ENCODE measurements around the gene DMRTB1. TPM values are rescaled to one million over a fixed set of nuclear protein-coding genes. Genes with fewer than 3 reads are reported as not detected.

The DMRTB1 gene
- total RNA-seq, 2 experiments from 2014 or later, result not detected

DNA sequence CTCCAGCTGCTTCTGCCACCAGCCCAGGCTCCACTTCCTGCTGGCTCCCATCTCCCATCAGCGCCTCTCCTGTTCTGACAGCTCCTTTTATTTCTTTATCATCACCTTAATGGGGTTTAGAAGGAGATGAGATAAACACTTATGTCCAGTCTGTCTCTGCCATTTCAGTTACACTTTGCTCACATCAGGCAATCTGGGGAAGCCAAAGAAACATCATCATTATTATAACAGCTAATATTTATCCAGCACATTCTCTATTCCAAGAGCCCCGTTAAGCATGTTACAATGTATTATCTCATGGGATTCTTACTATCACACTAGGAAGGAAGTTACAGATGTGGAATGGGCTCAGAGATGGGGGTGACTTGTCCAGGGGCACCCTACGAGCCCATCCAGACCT lies 31.2 kb downstream of the DMRTB1 start:
- ATAC-seq (ENCODE audit: poor library complexity) (no peak), DNase-seq (no peak)
- no peaks in the 10 kb centered on the region for H3K36me3 Mint-ChIP-seq (ENCODE audit: low read depth)
- H3K27me3 ChIP-seq (ENCODE audit: control insufficient read depth in 1 of 2, insufficient read depth in 2 of 2, low read length in 2 of 2), result peaks cover 3 to 7% of the 10 kb centered on the region in 2 experiments
- H3K27me3 Mint-ChIP-seq, result peaks cover 31% of the 10 kb centered on the region
- H3K9me3 Mint-ChIP-seq, result no peaks in the 10 kb centered on the region
- H3K9me3 ChIP-seq (ENCODE audit: control insufficient read depth in 1 of 2, insufficient read depth in 1 of 2, low read length in 2 of 2), result peaks cover 0 to 5% of the 10 kb centered on the region in 2 experiments
- TF ChIP-seq CTCF (IDR thresholded peaks at IDR 0.05), result no peak
- ChIA-PET POLR2A (no interaction called here), CTCF (no interaction called here)
- H3K36me3 ChIP-seq (ENCODE audit: insufficient read depth, low read length), result no peaks in the 10 kb centered on the region
- peaks cover 6% of the 10 kb centered on the region for H3K4me1 ChIP-seq (ENCODE audit: insufficient read depth, low read length)
- no peaks in the 10 kb centered on the region for H3K4me1 Mint-ChIP-seq (ENCODE audit: low read depth)
- no peak overlapping the region for H3K4me3 Mint-ChIP-seq
- H3K4me3 ChIP-seq (ENCODE audit: low read length), result no peak overlapping the region
- H3K27ac ChIP-seq (ENCODE audit: low read depth in 1 of 2, low read length in 2 of 2), result no peak overlapping the region
- intact Hi-C loops (cut with DNase I, micrococcal nuclease), result no loop called here
- H3K27ac Mint-ChIP-seq, result no peak overlapping the region

DNA sequence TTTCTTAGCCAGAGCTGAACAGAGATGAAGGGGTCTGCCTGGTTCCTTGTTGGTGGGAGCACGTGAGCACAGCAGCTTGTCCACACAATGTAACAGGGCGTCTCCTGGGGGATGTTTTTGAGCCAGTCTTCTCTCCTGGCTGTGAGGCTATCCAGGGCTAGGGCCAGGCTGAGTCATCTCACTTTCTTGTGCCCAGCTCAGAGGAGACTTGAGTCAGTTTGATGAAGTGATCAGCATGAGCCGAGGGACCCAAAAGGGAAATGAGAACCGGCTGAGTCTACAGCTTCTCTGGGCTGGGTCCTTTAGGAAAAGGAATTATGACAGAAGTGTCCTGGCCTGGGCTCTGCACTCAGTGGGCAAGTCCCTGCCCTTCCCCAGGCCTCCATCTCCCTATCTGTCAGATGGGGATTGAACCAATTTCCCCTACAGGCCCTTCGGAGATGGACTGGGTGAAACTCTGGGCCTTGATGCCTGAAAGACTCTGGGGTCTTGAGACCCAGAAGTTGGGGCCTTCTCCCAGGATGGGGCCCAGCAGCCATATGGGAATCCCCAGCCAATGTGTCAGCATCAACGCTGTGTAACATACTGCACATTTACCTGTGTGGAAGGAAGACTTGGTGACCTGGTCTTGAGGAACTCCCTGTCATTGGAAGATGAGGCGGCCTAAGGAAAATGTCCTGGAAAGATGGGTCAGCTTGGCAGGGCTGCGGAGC lies 36.6 kb downstream of the DMRTB1 start:
- Histone ChIP-seq H3K4me1 (ENCODE audit: insufficient read depth, low read length) (no peaks in the 10 kb centered on the region), H3K36me3 (ENCODE audit: insufficient read depth, low read length) (no peaks in the 10 kb centered on the region), H3K27me3 (ENCODE audit: control insufficient read depth in 1 of 2, insufficient read depth in 2 of 2, low read length in 2 of 2) (no peaks in the 10 kb centered on the region), H3K27ac (ENCODE audit: low read depth in 1 of 2, low read length in 2 of 2) (no peak overlapping the region), H3K9me3 (ENCODE audit: control insufficient read depth in 1 of 2, insufficient read depth in 1 of 2, low read length in 2 of 2) (no peaks in the 10 kb centered on the region), H3K4me3 (ENCODE audit: low read length) (no peak overlapping the region)
- TF ChIP-seq CTCF (IDR thresholded peaks at IDR 0.05), result no peak
- ATAC-seq (ENCODE audit: poor library complexity), result no peak
- H3K27me3 Mint-ChIP-seq, result no peaks in the 10 kb centered on the region
- CTCF ChIA-PET, result no interaction called here
- H3K27ac Mint-ChIP-seq, result no peak overlapping the region
- no peaks in the 10 kb centered on the region for H3K4me1 Mint-ChIP-seq (ENCODE audit: low read depth)
- intact Hi-C loops (cut with DNase I, micrococcal nuclease), result no loop called here
- POLR2A ChIA-PET, result no interaction called here
- DNase-seq, result no peak
- no peak overlapping the region for H3K4me3 Mint-ChIP-seq
- no peaks in the 10 kb centered on the region for H3K36me3 Mint-ChIP-seq (ENCODE audit: low read depth)
- H3K9me3 Mint-ChIP-seq, result no peaks in the 10 kb centered on the region

DNA sequence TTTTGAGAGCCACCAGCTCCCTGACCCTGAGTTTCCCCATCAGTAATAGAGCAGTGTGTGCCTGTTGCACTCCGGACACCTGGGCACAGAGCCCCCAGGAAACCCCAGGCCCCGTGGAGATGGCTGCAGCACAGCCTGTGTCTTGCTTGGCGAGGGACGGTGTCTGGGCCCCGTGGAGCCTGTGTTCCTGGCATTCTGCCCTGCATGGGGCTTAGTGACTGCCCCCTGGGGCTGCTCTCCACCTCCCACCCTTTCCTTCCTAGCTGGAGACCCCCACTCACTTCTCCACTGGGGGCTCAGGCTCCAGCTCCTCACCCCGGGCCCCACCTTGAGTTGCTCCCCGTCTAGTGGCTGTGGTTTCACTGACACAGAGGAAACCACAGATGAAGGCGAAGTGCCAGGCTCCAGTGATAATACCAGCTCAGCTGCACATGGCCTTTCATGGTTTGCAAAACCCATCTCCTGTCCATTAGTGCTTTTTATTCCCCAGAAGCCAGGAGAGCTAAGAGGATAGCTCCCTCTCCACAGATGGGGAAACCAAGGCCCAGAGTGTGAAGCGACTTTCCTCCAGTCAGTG lies 39.4 kb downstream of the DMRTB1 start:
- H3K4me3 Mint-ChIP-seq, result no peak overlapping the region
- no peak for TF ChIP-seq CTCF (IDR thresholded peaks at IDR 0.05)
- no peaks in the 10 kb centered on the region for H3K9me3 ChIP-seq (ENCODE audit: control insufficient read depth in 1 of 2, insufficient read depth in 1 of 2, low read length in 2 of 2)
- H3K4me3 ChIP-seq (ENCODE audit: low read length), result no peak overlapping the region
- H3K36me3 ChIP-seq (ENCODE audit: insufficient read depth, low read length), result no peaks in the 10 kb centered on the region
- POLR2A ChIA-PET, result no interaction called here
- H3K27me3 Mint-ChIP-seq, result no peaks in the 10 kb centered on the region
- CTCF ChIA-PET, result no interaction called here
- ATAC-seq (ENCODE audit: poor library complexity) (no peak), DNase-seq (peak in 1 of 14 experiments; percentile 3)
- no peak overlapping the region for H3K27ac Mint-ChIP-seq
- no peaks in the 10 kb centered on the region for H3K4me1 Mint-ChIP-seq (ENCODE audit: low read depth)
- intact Hi-C loops (cut with DNase I, micrococcal nuclease), result no loop called here
- H3K27ac ChIP-seq (ENCODE audit: low read depth in 1 of 2, low read length in 2 of 2), result no peak overlapping the region
- no peaks in the 10 kb centered on the region for H3K36me3 Mint-ChIP-seq (ENCODE audit: low read depth)
- H3K4me1 ChIP-seq (ENCODE audit: insufficient read depth, low read length), result no peaks in the 10 kb centered on the region
- no peaks in the 10 kb centered on the region for H3K9me3 Mint-ChIP-seq
- no peaks in the 10 kb centered on the region for H3K27me3 ChIP-seq (ENCODE audit: control insufficient read depth in 1 of 2, insufficient read depth in 2 of 2, low read length in 2 of 2)

Data from CD4-positive, alpha-beta T cell (primary cell).